Neural progenitor cell (in vitro differentiated cells): ENCODE results near the gene PPIL6. TPM values are rescaled to one million over a fixed set of nuclear protein-coding genes. Genes with fewer than 3 reads are reported as not detected.

Source experiments
- DNase-seq: peaks from one replicate; pipeline ENCODE4 v3.0.0-alpha.2; 2016; ENCODE audit warnings: low spot score
- H2AFZ ChIP-seq: fragments of 200-600 bp; sonication (generic); replicated peaks from 2 replicates; pipeline ENCODE4 v1.6.1; 2016; ENCODE audit warnings: antibody characterized with exemption
- H3F3A ChIP-seq: fragments of 200-600 bp; sonication (generic); 2 replicates; pipeline ENCODE4 v1.6.1; 2016; ENCODE audit warnings: antibody characterized with exemption, low read depth
- H3K27ac ChIP-seq: fragments of 200-600 bp; sonication (generic); 2 replicates; pipeline ENCODE4 v1.5.1; 2016; ENCODE audit warnings: mild to moderate bottlenecking
- H3K27me3 ChIP-seq: fragments of 200-600 bp; sonication (generic); 2 replicates; pipeline ENCODE4 v1.6.1; 2016; ENCODE audit warnings: mild to moderate bottlenecking, moderate library complexity
- H3K36me3 ChIP-seq: fragments of 200-600 bp; sonication (generic); 2 replicates; pipeline ENCODE4 v1.5.1; 2016
- H3K4me1 ChIP-seq: fragments of 200-600 bp; sonication (generic); 2 replicates; pipeline ENCODE4 v1.6.1; 2016; ENCODE audit warnings: mixed run types
- H3K4me2 ChIP-seq: fragments of 200-600 bp; sonication (generic); 2 replicates; pipeline ENCODE4 v1.6.1; 2016
- H3K4me3 ChIP-seq: fragments of 200-600 bp; sonication (generic); 2 replicates; pipeline ENCODE4 v1.5.1; 2016
- H3K79me2 ChIP-seq: fragments of 200-600 bp; sonication (generic); 2 replicates; pipeline ENCODE4 v1.6.1; 2016; ENCODE audit warnings: low read depth
- H3K9ac ChIP-seq: fragments of 200-600 bp; sonication (generic); 2 replicates; pipeline ENCODE4 v1.6.1; 2016
- H3K9me3 ChIP-seq: fragments of 200-600 bp; sonication (generic); 2 replicates; pipeline ENCODE4 v1.5.1; 2016; ENCODE audit warnings: low read depth
- H4K20me1 ChIP-seq: fragments of 200-600 bp; sonication (generic); 2 replicates; pipeline ENCODE4 v1.6.1; 2016; ENCODE audit warnings: low read depth
- H3K27ac Mint-ChIP-seq: 3 replicates; pipeline ENCODE4 v1.8.0; 2021; ENCODE audit warnings: mixed read lengths
- H3K27me3 Mint-ChIP-seq: 2 replicates; pipeline ENCODE4 v1.8.0; 2022; ENCODE audit warnings: low read depth, mild to moderate bottlenecking, inconsistent platforms, moderate library complexity, mixed read lengths; ENCODE audit not compliant: insufficient read depth
- H3K36me3 Mint-ChIP-seq: 3 replicates; pipeline ENCODE4 v1.8.0; 2021; ENCODE audit warnings: mixed read lengths
- H3K4me1 Mint-ChIP-seq: 3 replicates; pipeline ENCODE4 v1.8.0; 2021; ENCODE audit warnings: mixed read lengths
- H3K4me3 Mint-ChIP-seq: 3 replicates; pipeline ENCODE4 v1.8.0; 2021; ENCODE audit warnings: mild to moderate bottlenecking, moderate library complexity, mixed read lengths
- H3K9me3 Mint-ChIP-seq: 3 replicates; pipeline ENCODE4 v1.8.0; 2020; ENCODE audit warnings: mixed read lengths
- EZH2 ChIP-seq: fragments of 200-600 bp; sonication (generic); IDR thresholded peaks from 2 replicates; pipeline ENCODE4 v1.6.1; 2017; ENCODE audit warnings: antibody characterized with exemption, mild to moderate bottlenecking, moderate library complexity
- EZH2phosphoT487 ChIP-seq: fragments of 200-600 bp; sonication (generic); IDR thresholded peaks from 2 replicates; pipeline ENCODE4 v1.6.1; 2017; ENCODE audit warnings: antibody characterized with exemption
- total RNA-seq: library from RNA; depleted of rRNA; stranded (reverse); fragments of >200 nt; gene quantifications from 2 replicates; pipeline ENCODE4 v1.2.3, GENCODE V29; 2015; ENCODE audit warnings: low replicate concordance
- TF ChIP-seq, protein P1 (sequence below): fragments of 200-600 bp; sonication (generic); IDR thresholded peaks from 2 replicates; pipeline ENCODE4 v1.5.1; 2017; ENCODE audit warnings: antibody characterized with exemption, mild to moderate bottlenecking

PPIL6 gene
- total RNA-seq, 1 donor from 2014 or later = 7.9 TPM

DNA sequence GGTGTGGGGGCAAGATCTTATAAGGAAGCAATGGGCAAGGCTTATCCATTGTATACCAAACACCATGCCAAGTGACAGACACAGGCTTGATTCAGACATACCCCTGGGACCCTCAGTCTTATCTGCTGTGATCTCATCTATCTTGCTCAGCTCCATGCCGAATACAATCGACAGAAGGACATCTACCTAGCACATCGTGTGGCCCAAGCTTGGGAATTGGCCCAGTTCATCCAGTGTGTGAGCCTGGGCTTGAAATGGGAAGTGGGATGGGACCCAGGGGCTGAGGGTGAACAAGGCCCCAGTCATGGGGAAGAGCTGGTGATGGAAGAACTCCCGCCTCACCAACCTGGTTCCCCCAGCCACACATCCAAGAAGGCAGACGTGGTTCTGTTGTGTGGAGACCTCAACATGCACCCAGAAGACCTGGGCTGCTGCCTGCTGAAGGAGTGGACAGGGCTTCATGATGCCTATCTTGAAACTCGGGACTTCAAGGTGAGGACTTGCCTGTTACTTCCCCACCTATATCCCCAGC, 2.0 kb upstream of the PPIL6 start:
- H3K4me1 ChIP-seq = peaks cover 7% of the 10 kb centered on the region
- no peak overlapping the region for H3K27ac ChIP-seq
- Mint-ChIP-seq H3K4me1 (peaks cover 16% of the 10 kb centered on the region), H3K27me3 (peaks cover 5% of the 10 kb centered on the region), H3K27ac (no peak overlapping the region), H3K4me3 (peak overlapping the region; percentile 94), H3K9me3 (no peaks in the 10 kb centered on the region), H3K36me3 (peaks cover 28% of the 10 kb centered on the region)
- no peaks in the 10 kb centered on the region for H3K79me2 ChIP-seq
- TF ChIP-seq, protein P1, sequence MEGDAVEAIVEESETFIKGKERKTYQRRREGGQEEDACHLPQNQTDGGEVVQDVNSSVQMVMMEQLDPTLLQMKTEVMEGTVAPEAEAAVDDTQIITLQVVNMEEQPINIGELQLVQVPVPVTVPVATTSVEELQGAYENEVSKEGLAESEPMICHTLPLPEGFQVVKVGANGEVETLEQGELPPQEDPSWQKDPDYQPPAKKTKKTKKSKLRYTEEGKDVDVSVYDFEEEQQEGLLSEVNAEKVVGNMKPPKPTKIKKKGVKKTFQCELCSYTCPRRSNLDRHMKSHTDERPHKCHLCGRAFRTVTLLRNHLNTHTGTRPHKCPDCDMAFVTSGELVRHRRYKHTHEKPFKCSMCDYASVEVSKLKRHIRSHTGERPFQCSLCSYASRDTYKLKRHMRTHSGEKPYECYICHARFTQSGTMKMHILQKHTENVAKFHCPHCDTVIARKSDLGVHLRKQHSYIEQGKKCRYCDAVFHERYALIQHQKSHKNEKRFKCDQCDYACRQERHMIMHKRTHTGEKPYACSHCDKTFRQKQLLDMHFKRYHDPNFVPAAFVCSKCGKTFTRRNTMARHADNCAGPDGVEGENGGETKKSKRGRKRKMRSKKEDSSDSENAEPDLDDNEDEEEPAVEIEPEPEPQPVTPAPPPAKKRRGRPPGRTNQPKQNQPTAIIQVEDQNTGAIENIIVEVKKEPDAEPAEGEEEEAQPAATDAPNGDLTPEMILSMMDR = no peak
- TF ChIP-seq EZH2 = no peak
- no peak for TF ChIP-seq EZH2phosphoT487
- no peaks in the 10 kb centered on the region for H4K20me1 ChIP-seq
- no peak overlapping the region for H2AFZ ChIP-seq
- no peak for DNase-seq
- no peaks in the 10 kb centered on the region for H3K36me3 ChIP-seq
- no peak overlapping the region for H3K9ac ChIP-seq
- H3K27me3 ChIP-seq = peaks cover 11% of the 10 kb centered on the region
- no peaks in the 10 kb centered on the region for H3K9me3 ChIP-seq
- peaks cover 16% of the 10 kb centered on the region for H3F3A ChIP-seq
- no peak overlapping the region for H3K4me3 ChIP-seq
- peak overlapping the region; percentile 86 for H3K4me2 ChIP-seq

DNA sequence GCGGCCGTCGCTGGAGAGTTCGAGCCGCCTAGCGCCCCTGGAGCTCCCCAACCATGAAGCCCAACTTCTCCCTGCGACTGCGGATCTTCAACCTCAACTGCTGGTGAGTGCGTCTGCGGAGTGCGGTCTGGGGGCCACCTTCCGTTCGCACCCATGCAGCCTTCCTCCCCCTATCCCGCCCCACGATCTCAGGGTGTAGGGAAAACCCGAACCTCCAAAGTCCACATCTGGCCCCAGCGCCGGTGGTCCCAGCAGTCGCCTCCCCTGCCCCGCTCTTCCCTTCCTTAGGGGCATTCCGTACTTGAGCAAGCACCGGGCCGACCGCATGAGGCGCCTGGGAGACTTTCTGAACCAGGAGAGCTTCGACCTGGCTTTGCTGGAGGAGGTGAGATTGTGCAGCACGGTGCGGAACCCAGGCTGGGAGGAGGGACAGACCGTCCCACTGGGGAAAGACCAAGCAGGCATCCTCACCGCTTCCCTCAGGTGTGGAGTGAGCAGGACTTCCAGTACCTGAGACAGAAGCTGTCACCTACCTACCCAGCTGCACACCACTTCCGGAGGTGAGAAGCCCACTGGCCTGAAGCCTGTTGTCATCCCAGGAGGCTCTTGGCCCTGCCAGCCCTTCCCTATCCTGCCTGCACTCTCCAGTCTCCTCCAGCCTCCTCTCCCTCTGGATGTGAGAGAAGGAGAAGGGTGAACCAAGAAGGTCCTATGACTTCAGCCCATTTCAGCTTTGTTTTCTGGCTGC, 815 bp upstream of the PPIL6 start:
- H3K79me2 ChIP-seq = no peaks in the 10 kb centered on the region
- H3K4me2 ChIP-seq = peak overlapping the region; percentile 86
- Mint-ChIP-seq H3K4me3 (peak overlapping the region; percentile 94), H3K27me3 (peaks cover 5% of the 10 kb centered on the region), H3K27ac (peak overlapping the region; percentile 94), H3K36me3 (peaks cover 24% of the 10 kb centered on the region), H3K4me1 (peaks cover 16% of the 10 kb centered on the region), H3K9me3 (no peaks in the 10 kb centered on the region)
- H3K9me3 ChIP-seq = no peaks in the 10 kb centered on the region
- peak overlapping the region; percentile 51 for H3K9ac ChIP-seq
- peaks cover 16% of the 10 kb centered on the region for H3F3A ChIP-seq
- H3K4me3 ChIP-seq = peak overlapping the region; percentile 98
- TF ChIP-seq, protein P1 = peak; percentile 38
- TF ChIP-seq EZH2 (peak; percentile 22), EZH2phosphoT487 (no peak)
- H2AFZ ChIP-seq = peak overlapping the region; percentile 80
- DNase-seq = peak; percentile 75
- peaks cover 11% of the 10 kb centered on the region for H3K27me3 ChIP-seq
- peak overlapping the region; percentile 66 for H3K27ac ChIP-seq
- H3K4me1 ChIP-seq = peaks cover 7% of the 10 kb centered on the region
- H3K36me3 ChIP-seq = no peaks in the 10 kb centered on the region
- H4K20me1 ChIP-seq = no peaks in the 10 kb centered on the region

DNA sequence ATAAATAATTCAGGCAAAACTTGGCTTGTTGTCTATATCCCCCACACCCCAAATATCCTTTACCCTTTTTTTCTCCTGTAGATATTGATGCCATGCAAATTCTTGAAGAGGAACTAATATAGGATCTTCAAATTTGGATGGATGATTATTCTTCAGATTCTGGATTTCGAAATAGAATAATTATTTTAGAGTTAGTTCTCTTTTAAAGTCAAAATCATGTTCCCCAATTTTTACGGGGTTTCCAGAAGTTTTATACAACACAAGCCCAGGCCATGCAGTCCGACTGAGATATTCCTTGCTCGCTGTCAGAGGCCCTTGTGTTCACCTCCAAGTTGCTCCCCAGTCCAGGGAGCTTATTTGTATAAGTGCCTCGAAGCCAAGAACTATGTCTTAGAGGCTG, 4.4 kb downstream of the PPIL6 start:
- Mint-ChIP-seq H3K27ac (no peak overlapping the region), H3K27me3 (peaks cover under 1% of the 10 kb centered on the region), H3K9me3 (no peaks in the 10 kb centered on the region), H3K4me3 (no peak overlapping the region), H3K36me3 (peaks cover 14% of the 10 kb centered on the region), H3K4me1 (peaks cover 4% of the 10 kb centered on the region)
- no peak overlapping the region for H3K9ac ChIP-seq
- no peak overlapping the region for H3K27ac ChIP-seq
- no peak for TF ChIP-seq EZH2phosphoT487
- TF ChIP-seq, protein P1 = no peak
- H3K4me3 ChIP-seq = no peak overlapping the region
- H4K20me1 ChIP-seq = no peaks in the 10 kb centered on the region
- H3K9me3 ChIP-seq = no peaks in the 10 kb centered on the region
- H3F3A ChIP-seq = peaks cover 11% of the 10 kb centered on the region
- H3K27me3 ChIP-seq = peaks cover 11% of the 10 kb centered on the region
- H3K36me3 ChIP-seq = no peaks in the 10 kb centered on the region
- no peak for DNase-seq
- H3K79me2 ChIP-seq = no peaks in the 10 kb centered on the region
- no peak overlapping the region for H2AFZ ChIP-seq
- no peak overlapping the region for H3K4me2 ChIP-seq
- no peaks in the 10 kb centered on the region for H3K4me1 ChIP-seq
